Measurements from ENCODE around the gene HPD. TPM values are rescaled to one million over a fixed set of nuclear protein-coding genes. Genes with fewer than 3 reads are reported as not detected.
A peak's percentile ranks its signal among the peaks of the same experiment; 100 is the strongest.
"Not testable (repeated sequence)": the region's sequence is repeated elsewhere in the genome, so short reads cannot be mapped to it uniquely, and the experiment has no call there.

The HPD gene
- total and polyA plus RNA-seq, 11 donors, result 0.36 to 2.2 (median 1.5) TPM

DNA sequence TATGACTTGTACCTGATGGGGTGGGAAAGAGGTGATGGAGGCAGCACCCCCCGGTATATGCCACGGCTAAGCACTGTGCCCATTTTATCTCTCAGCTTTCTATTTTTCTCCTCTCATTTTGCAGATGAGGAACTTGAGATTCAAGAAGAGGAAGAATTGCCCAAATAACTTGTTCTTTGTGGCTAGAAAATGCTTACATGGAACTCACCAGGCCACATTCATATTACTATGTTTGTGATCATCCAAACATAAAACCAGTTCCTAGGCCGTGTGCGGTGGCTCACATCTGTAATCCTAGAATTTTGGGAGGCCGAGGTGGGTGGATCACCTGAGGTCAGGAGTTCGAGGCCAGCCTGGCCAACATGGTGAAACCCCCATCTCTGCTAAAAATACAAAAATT lies 15.4 kb upstream of the HPD start:
- peaks cover 0 to 7% (median 0%) of the 10 kb centered on the region in 12 donors for H3K4me1 ChIP-seq
- WGBS, 4 donors, result 84 to 96% (median 92%) methylated on average over 6 of the region's 6 CpGs
- H3K36me3 ChIP-seq, result no peaks in the 10 kb centered on the region
- H3K4me3 ChIP-seq, result no peak overlapping the region
- ATAC-seq, result no peak
- peak overlapping the region in 1 of 12 donors; percentile 27 for H3K27ac ChIP-seq
- H3K27me3 ChIP-seq, result no peaks in the 10 kb centered on the region
- H3K9me3 ChIP-seq, result no peaks in the 10 kb centered on the region
- TF ChIP-seq, protein P1, sequence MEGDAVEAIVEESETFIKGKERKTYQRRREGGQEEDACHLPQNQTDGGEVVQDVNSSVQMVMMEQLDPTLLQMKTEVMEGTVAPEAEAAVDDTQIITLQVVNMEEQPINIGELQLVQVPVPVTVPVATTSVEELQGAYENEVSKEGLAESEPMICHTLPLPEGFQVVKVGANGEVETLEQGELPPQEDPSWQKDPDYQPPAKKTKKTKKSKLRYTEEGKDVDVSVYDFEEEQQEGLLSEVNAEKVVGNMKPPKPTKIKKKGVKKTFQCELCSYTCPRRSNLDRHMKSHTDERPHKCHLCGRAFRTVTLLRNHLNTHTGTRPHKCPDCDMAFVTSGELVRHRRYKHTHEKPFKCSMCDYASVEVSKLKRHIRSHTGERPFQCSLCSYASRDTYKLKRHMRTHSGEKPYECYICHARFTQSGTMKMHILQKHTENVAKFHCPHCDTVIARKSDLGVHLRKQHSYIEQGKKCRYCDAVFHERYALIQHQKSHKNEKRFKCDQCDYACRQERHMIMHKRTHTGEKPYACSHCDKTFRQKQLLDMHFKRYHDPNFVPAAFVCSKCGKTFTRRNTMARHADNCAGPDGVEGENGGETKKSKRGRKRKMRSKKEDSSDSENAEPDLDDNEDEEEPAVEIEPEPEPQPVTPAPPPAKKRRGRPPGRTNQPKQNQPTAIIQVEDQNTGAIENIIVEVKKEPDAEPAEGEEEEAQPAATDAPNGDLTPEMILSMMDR (IDR thresholded peaks at IDR 0.05), result no peak
- no peak for TF ChIP-seq POLR2A (IDR thresholded peaks at IDR 0.05)
- no peak for DNase-seq
- intact Hi-C loops (cut with DNase I), result no loop called here

DNA sequence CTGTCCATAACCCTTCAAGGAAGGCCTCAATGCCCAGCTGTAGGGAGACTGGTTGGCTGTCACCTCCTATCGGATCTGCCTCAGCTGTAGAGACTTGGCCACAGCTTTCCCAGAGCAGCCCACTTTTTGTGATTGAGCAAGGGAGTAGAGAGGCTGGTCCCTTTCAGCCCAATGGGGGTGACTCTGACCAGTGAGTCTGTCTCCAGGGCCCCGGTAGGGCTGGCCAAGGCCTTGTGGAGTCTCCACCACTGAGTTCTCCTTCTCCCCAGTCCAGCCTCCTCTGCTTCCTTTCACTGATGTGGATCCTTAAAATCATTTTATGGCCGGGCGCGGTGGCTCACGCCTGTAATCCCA lies 14.5 kb upstream of the HPD start:
- H3K36me3 ChIP-seq, result no peaks in the 10 kb centered on the region
- intact Hi-C loops (cut with DNase I), result no loop called here
- DNase-seq (no peak), ATAC-seq (peak in 2 of 4 donors; percentile 45 to 73)
- TF ChIP-seq, protein P1 (IDR thresholded peaks at IDR 0.05), result no peak
- TF ChIP-seq POLR2A (IDR thresholded peaks at IDR 0.05), result no peak
- H3K4me1 ChIP-seq, result peaks cover 0 to 7% (median 0%) of the 10 kb centered on the region in 12 donors
- H3K4me3 ChIP-seq, result no peak overlapping the region
- no peaks in the 10 kb centered on the region for H3K27me3 ChIP-seq
- WGBS, 4 donors, result 81 to 91% (median 90%) methylated on average over 6 of the region's 6 CpGs
- H3K27ac ChIP-seq, result peak overlapping the region in 2 of 12 donors; percentile 37 to 67
- H3K9me3 ChIP-seq, result no peaks in the 10 kb centered on the region

DNA sequence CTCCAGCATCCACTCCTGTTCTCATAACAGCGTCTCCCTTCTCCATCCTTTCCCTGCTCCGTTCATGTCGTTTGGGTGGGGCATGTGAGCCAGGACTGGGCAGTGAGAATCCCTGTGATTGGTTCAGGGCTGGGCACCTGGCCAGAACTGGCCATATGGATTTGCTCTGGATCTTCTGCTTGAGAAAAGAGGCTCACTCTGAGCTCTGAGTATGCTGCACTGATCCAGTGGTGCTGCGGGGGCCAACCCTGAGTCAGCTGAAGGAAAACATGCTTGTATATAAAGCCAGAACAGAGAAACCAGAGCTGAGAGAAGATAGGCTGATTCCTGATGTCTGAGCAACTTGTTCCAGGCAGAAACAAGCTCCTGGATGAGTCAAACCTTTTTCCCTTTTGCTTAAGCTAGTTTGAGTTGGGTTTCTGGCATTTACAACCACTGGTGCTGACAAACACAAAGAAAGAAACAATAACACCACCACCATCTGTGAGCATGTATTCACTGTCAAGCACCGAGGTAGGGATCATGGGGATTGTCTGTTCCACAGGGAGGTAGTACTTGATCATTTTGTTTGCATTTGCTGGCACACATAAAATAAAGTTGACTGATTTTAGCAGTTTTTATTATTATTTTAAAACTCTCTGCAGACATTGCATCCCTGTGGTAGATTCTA lies 14.0 kb upstream of the HPD start:
- peak in 3 of 4 donors; percentile 26 to 58 (median 51) for ATAC-seq
- Histone ChIP-seq H3K27me3 (no peaks in the 10 kb centered on the region), H3K4me3 (no peak overlapping the region), H3K9me3 (no peaks in the 10 kb centered on the region), H3K36me3 (no peaks in the 10 kb centered on the region), H3K27ac (peak overlapping the region in 2 of 12 donors; percentile 37 to 67), H3K4me1 (peaks cover 0 to 7% (median 0%) of the 10 kb centered on the region in 12 donors)
- WGBS, 4 donors, result 36 to 56% (median 38%) methylated on average over 5 of the region's 5 CpGs
- TF ChIP-seq POLR2A (IDR thresholded peaks at IDR 0.05), result no peak
- TF ChIP-seq, protein P1 (IDR thresholded peaks at IDR 0.05), result no peak
- DNase-seq, result peak in 2 of 5 donors; percentile 16 to 54
- intact Hi-C loops (cut with DNase I), result no loop called here

DNA sequence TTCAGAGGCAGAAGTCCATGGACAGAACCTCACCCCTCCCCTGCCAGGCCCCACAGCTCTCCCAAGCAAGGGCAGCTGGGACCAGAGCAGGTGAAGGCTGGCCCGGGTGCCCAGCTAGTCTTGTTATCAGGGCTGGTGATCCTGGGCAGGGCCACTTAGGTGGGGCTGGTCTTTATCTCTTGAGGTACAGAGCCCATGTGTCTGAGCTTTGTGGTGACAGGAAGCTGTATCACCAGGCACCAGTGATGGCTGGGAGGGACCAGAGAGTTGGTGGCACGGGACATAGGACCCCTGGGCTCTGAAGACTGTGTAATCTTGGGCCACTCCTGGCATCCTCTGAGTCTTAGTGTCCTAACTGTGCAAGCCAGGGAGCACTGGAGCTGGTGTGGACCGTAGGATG lies 12.8 kb upstream of the HPD start:
- DNase-seq (no peak), ATAC-seq (no peak)
- Histone ChIP-seq H3K27ac (no peak overlapping the region), H3K36me3 (no peaks in the 10 kb centered on the region), H3K27me3 (no peaks in the 10 kb centered on the region), H3K4me3 (no peak overlapping the region), H3K4me1 (peaks cover 0 to 7% (median 0%) of the 10 kb centered on the region in 12 donors), H3K9me3 (no peaks in the 10 kb centered on the region)
- WGBS, 4 donors, result 59 to 76% (median 70%) methylated on average over 2 to 3 of the region's 3 CpGs
- intact Hi-C loops (cut with DNase I), result no loop called here
- TF ChIP-seq, protein P1 (IDR thresholded peaks at IDR 0.05), result no peak
- no peak for TF ChIP-seq POLR2A (IDR thresholded peaks at IDR 0.05)

DNA sequence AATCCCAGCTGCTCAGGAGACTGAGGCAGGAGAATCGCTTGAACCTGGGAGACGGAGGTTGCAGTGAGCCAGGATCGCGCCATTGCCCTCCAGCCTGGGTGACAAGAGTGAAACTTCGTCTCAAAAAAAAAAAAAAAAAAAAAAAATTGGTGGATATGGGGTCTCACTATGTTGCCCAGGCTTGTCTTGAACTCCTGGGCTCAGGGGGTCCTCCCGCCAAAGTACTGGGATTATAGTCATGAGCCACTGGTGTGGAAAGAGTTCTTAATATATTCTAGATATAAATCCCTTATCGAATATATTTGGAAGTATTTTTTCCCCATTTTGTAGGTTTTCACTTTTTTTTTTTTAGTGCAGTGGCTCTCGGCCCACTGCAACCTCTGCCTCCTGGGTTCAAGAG lies 10.6 kb upstream of the HPD start:
- DNase-seq; H3K36me3 ChIP-seq; H3K27ac ChIP-seq; H3K9me3 ChIP-seq; H3K27me3 ChIP-seq; H3K4me3 ChIP-seq; intact Hi-C loops (cut with DNase I); ATAC-seq; H3K4me1 ChIP-seq: not testable (repeated sequence)
- WGBS, 4 donors, result 90 to 96% (median 95%) methylated on average over 8 of the region's 8 CpGs
